ENCODE data around the gene SLC30A5.
"Not testable (repeated sequence)": the region's sequence is repeated elsewhere in the genome, so short reads cannot be mapped to it uniquely, and the experiment has no call there.

Gene SLC30A5

DNA sequence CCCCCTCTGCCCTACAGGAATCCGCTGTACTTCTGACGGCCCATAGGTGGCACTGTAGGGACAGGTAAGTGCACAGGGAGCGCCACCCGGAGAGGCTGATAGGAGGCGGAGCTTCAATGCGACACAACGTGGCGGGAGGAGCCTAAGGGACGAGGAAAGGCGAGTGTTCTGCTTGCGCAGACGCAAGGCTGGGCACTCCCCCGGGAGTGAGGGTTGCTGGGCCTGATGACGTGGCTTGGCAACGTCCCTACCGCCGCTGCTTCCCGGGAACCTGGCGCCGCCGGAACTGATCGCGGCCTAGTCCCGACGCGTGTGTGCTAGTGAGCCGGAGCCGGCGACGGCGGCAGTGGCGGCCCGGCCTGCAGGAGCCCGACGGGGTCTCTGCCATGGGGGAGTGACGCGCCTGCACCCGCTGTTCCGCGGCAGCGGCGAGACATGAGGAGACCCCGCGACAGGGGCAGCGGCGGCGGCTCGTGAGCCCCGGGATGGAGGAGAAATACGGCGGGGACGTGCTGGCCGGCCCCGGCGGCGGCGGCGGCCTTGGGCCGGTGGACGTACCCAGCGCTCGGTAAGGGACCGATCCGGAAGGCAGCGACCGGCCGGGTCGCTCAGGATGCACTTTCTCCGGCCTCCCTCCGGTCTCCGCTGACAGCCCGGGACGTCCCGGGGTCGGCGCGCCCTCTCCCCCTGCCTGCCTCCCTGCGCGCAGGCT lies at the start of gene SLC30A5:
Gene SLC30A5 (plus strand): TSS at position 244 of the 712 bp plus-strand sequence. CDS start 242 bp downstream, at position 486.
- peak; percentile 99 for DNase-seq

GRCh38 chr5:69045213-69045612 lies 48.6 kb upstream of the SLC30A5 start:
- not testable (repeated sequence) for DNase-seq

GRCh38 chr5:69046375-69046957 lies 47.3 kb upstream of the SLC30A5 start:
- DNase-seq, result no peak

GRCh38 chr5:69048230-69048629 lies 45.6 kb upstream of the SLC30A5 start:
- DNase-seq, result peak; percentile 48

- no peak for DNase-seq
Observed at GRCh38 chr5:69049151-69049550, 44.7 kb upstream of the SLC30A5 start.

GRCh38 chr5:69049796-69050195 lies 44.0 kb upstream of the SLC30A5 start:
- DNase-seq, result no peak

DNA sequence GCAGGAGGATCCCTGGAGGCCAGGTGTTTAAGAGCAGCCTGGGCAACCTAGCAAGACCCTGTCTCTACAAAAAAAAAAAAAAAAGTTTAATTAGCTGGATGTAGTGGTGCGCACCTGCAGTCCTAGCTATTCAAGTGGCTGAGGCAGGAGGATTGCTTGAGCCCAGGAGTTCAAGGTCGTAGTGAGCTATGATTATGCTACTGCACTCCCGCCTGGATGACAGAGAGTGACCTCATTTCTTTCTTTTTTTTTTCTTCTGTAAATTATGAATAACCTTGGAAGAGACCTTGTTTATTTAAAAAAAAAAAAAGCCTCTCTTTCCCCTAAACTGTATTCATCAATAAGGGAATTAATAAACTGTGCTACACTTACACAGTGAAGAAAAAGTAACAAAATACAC lies 43.6 kb upstream of the SLC30A5 start:
- DNase-seq, result no peak

- DNase-seq, result no peak
Observed at GRCh38 chr5:69052181-69052580, 41.6 kb upstream of the SLC30A5 start.

DNA sequence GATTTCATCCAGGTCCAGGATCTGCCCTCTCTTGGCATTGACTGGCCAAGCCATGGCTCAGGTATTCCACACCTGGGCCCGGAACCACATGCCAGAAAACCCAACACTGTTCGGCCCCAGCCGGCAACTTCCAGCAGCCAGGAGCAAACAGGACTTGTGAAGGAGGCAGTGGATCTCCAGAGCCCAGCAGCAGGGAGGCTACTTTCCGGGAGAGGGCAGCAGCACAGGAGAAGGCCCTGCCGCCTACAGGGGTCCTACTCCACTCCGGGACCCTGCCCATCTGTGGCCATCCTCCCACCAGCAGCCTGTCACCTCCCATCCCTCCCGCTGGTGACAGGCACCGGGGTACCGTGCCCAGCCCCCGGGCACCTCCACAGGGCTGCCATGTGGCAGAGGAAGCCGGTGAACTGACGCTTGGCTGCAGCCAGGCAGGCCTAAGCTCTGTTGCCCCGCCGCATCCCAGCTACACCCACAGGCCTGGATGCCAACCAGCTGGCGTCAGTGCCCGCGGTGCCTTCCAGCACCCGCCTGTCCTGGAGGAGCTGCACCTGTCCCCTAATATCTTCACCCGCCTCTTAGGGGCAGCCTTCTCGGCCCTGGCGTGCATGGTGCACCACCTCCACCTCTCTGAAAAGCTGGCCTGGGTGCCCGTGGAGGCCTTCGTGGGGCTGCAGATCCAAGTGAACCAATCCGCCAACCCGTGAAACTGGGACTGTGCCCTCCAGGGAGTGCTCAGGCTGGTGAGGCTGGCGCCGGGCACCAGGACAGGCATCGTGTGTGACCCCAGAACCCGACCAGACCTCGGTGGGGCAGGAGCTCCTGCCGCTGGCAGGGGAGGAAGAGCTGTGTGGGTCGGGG lies 18.9 kb upstream of the SLC30A5 start:
- no peak for DNase-seq

- DNase-seq, result no peak
Observed at GRCh38 chr5:69075522-69076179, 18.2 kb upstream of the SLC30A5 start.

DNA sequence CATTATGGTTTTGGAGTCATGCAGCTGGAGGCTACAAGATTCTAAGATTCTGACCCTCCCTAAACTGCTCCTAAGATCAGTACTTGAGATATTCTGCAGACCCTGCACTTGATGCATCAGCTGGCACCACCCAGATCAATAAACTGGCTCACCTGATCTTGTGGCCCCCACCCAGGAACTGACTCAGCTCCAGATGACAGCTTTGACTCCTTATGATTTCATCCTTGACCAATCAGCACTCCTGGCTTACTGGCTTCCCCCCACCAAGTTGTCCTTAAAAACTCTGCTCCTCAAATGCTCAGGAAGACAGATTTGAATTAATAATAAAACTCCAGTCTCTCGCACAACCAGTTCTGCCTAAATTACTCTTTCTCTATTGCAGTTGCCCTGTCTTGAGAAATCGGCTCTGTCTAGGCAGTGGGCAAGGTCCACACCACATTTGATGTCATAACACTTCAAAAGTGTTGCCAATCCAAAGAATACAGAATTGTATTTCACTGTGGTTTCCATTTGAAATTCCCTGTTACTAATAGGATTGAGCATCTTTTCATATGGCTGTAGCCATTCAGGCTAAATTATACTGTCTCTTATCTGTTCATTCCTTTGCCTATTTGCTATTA lies 14.8 kb upstream of the SLC30A5 start:
- no peak for DNase-seq

GRCh38 chr5:69079556-69079955 lies 14.3 kb upstream of the SLC30A5 start:
- no peak for DNase-seq

DNA sequence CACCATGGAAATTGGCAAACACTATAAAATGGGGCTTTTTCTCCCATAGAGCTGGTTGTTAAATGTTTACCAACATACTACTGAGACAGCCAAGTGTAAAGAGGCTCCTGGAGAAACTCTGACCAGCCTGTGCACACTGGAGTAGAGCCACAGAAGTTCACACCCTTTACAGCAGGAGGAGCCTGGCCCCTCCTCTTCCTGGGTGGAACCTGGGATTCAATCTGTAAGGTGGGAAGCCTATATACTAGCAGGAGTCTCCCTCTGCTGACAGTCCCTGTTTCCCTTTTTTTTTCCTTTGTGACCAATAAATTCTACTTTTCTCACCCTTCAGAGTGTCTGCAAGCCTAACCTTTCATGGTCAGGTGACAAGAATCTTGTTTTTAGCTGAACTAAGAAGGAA lies 10.4 kb upstream of the SLC30A5 start:
- no peak for DNase-seq

GRCh38 chr5:69084195-69084594 lies 9.6 kb upstream of the SLC30A5 start:
- DNase-seq, result no peak

DNA sequence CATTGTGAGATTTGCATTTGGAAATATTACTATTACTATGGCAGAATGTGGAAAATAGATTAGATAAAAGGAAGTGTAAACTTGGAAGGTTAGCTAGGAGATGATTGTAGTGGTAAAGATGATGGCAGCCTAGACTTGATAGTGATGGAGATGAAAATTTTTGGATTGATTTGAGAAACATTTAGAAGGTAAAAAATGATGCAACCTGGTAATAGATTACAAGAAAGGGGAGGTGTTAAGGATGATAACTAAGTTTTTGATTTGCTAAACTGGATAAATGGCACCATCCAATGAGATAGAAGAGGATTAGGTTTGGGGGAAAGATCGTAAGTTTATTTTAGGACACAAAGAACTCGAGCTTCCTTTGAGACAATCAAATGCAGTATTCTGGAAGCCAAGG lies 8.9 kb upstream of the SLC30A5 start:
- no peak for DNase-seq

DNA sequence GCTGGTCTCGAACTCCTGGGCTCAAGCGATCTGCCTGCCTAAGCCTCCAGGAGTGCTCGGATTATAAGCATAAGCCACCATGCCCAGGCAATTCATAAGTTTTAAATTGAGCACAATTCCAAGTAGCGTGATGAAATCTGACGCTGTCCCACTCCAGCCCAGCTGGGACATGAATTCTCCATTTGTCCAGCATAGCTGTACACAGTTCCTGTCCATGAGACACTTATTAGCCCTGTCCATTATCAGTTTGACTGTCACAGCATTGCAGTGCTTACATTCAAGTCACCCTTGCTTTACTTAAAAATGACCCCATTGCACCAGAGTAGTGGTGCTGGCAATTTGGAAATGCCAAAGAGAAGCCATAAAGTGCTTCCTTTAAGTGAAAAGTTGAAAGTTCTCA lies 7.6 kb upstream of the SLC30A5 start:
- DNase-seq, result no peak

DNA sequence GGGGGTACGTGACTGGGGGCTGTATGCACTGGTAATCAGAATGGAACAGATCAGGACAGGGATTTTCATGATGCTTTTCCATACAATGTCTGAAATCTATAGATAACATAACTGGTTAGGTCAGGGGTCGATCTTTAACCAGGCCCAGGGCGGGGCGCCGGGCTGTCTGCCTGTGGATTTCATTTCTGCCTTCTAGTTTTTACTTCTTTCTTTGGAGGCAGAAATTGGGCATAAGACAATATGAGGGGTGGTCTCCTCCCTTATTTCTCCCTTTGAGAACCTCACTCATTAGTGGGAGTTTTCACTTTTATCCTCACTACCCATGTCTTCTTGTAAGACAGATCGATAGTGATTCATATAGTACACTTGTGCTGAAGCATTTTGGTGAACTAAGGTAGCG lies 5.8 kb upstream of the SLC30A5 start:
- not testable (repeated sequence) for DNase-seq

DNA sequence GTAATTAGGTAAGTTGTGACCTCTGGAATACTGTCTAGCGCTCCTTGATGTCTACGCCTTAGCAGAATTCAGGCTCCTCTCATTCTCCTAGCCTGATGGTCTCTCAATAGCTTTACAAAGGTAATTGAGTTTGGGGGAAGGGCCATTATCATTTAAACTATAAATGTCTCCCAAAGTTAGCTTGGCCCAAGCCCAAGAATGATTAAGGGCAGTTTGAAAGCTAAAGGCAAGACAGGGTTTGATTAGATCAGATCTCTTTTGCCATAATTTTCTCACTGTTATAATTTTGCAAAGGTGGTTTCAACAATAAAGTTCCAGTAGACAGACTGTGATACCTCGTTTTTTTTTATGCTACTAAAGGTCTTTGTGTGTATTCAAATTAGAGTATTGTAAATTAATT lies 3.7 kb upstream of the SLC30A5 start:
- no peak for DNase-seq

DNA sequence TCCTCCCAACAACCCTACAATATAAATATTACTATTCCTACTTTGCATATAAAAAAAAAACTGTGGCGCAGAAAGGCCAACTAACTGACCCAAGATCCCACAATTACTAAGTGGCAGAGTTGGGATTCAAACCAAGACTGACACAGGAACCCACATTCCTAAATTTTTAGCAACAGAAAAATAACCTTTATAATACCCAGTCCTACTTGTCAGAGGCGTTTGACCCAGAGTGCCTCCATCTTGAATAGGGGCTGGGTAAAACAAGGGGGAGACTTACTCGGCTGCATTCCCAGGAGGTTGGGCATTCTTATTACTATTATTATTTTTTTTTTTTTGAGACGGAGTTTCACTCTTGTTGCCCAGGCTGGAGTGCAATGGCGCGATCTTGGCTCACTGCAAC lies 2.0 kb upstream of the SLC30A5 start:
- DNase-seq, result no peak

DNA sequence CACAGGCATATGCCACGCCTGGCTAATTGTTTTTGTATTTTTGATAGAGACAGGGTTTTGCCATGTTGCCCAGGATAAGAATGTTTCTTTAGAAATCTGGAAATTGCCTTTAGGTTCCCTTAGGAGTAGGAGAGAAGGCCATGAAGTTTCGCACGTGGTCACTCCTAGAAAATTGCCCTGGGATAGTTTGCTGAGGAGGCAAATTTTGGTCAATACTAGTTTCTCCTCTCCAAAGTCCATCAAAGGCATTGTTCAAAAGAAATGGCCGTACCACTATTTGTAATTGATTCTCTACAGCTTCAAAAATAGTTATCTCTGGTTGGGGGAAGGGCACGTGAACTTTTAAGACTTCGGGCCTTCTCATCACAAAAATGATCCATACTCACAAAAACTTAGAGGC lies 845 bp upstream of the SLC30A5 start:
- DNase-seq, result no peak

DNA sequence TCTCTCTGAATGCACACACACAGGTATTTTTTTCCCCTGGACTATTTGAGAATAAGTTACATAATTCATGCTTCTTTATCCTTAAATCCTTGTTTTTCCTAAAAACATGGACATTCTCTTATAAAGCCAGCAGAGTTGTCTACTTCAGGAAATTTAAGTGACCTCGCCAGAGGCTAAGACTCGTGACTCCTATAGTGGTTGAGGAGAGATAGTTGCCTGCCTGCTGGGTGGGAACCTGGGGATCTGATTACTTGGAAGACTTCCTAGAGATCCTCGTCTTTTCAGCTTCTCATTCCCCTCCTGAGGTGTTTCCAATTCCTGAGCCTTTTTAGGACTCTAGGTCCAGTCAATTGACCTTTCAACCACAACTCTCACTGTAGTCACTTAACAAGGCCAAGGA lies 5.5 kb downstream of the SLC30A5 start:
- DNase-seq, result no peak

DNA sequence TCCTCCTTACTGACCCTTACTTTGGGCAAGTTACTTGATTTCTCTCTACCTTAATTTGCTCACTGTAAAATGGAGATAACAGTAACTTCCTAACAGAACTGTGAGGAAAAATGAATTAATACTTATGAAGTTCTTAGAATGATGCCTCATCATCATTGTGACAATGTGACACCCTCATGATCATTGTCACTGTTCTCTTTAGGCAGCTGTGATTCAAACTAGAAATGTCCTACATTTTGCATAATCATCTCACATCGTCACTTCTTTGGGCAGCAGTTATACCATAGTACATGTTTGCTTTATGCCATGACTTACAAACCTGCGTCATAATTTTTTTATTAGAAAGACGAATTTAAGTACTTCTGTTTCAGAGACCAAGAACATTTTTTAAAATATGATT lies 9.7 kb downstream of the SLC30A5 start:
- DNase-seq, result no peak
